Body of pancreas (tissue), 4 donors: ENCODE results near the gene PIP5KL1. TPM values are rescaled to one million over a fixed set of nuclear protein-coding genes. Genes with fewer than 3 reads are reported as not detected.

Experiments used
- ATAC-seq: fragments of 150-250 bp; one replicate; pipeline ENCODE4 v1.9.1; 2016
- DNase-seq, 4 donors: peaks; one replicate each; pipeline ENCODE4 v3.0.0-alpha.2; 2019
- H3K27ac ChIP-seq, 4 donors: fragments of 200-600 bp; sonication (generic); 1 replicate in 3 of 4; 2 replicates in 1 of 4; pipeline versions ENCODE4 v1.5.1 to v1.6.1; 2016 to 2019; ENCODE audit warnings: mild to moderate bottlenecking in 1 of 4, mixed read lengths in 1 of 4, moderate library complexity in 1 of 4
- H3K27me3 ChIP-seq, 2 donors: fragments of 200-600 bp; sonication (generic); one replicate each; pipeline ENCODE4 v1.6.0; 2016; ENCODE audit warnings: mild to moderate bottlenecking in 1 of 2
- H3K36me3 ChIP-seq, 2 donors: fragments of 200-600 bp; sonication (generic); replicated peaks in 1 of 2; 2 replicates each; pipeline ENCODE4 v1.5.1; 2016; ENCODE audit warnings: low read depth in 2 of 2; ENCODE audit not compliant: insufficient read depth in 1 of 2
- H3K4me1 ChIP-seq: fragments of 200-600 bp; sonication (generic); one replicate; pipeline ENCODE4 v1.6.0; 2016
- H3K4me3 ChIP-seq, 2 donors: fragments of 200-600 bp; sonication (generic); 1 replicate in 1 of 2; 2 replicates in 1 of 2; pipeline ENCODE4 v1.5.1; 2016 to 2019
- H3K9me3 ChIP-seq, 3 donors: fragments of 200-600 bp; sonication (generic); 1 replicate in 2 of 3; 2 replicates in 1 of 3; pipeline ENCODE4 v1.5.1; 2016
- POLR2A ChIP-seq, 3 donors: fragments of 450-650 bp; IDR thresholded peaks; one replicate each; pipeline ENCODE4 v1.6.1; 2016; ENCODE audit warnings: antibody characterized with exemption in 3 of 3, mild to moderate bottlenecking in 2 of 3
- WGBS, 2 donors: methylation state at CpG; one replicate each; pipeline ENCODE4 v1.1.5; 2017; 5-methylcytosine and 5-hydroxymethylcytosine counted together
- intact Hi-C: fragments of 100-400 bp; cut with DNase I; formaldehyde crosslinking; loops from one replicate; pipeline ENCODE4 v1.15.1; 2023
- total RNA-seq, 2 donors: library from RNA; depleted of rRNA; stranded (reverse); fragments of >200 nt; gene quantifications; one replicate each; pipeline ENCODE4 v1.1.0, GENCODE V29; 2016
- TF ChIP-seq, protein P1 (sequence below), 7 experiments: fragments of 450-650 bp in 4 of 7; fragments of 200-600 bp in 3 of 7; sonication (generic) in 3 of 7; IDR thresholded peaks; one replicate each; pipeline ENCODE4 v1.5.1; 2016 to 2019; ENCODE audit warnings: antibody characterized with exemption in 7 of 7

PIP5KL1 gene
- total RNA-seq, 2 donors from 2014 or later: 1.3 to 2.6 TPM

DNA sequence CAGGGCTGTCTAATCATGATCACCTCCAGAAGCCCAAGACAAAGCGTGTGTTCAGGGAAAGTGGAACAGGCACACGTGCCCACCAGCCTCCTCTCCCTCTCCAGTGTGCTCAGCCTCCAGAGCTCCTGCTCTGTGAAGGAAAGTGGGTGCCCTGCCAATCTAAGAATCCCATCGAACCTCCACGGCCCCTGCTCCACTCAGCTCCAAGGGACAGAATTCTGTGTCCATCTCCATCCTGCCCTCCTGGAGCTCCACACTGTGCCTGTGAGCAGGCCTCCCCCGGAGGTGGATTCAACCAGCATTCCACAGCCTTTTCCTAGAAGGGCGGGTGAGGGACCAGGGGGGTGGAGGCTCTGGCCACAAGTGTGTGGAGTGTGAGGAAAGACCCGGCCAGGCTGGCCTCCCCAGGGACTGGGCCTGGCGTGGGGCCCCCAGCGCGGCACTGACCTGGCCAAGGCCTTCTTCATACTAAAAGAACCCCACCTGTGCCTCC, 44.2 kb upstream of the PIP5KL1 start:
- no peaks in the 10 kb centered on the region for H3K9me3 ChIP-seq
- no peak for ATAC-seq
- no peak overlapping the region for H3K4me3 ChIP-seq
- WGBS, 2 donors: 39 to 53% methylated on average over 4 to 10 of the region's 10 CpGs
- no peaks in the 10 kb centered on the region for H3K27me3 ChIP-seq
- H3K27ac ChIP-seq: peak overlapping the region; percentile 52 to 97 (median 88)
- TF ChIP-seq, protein P1, sequence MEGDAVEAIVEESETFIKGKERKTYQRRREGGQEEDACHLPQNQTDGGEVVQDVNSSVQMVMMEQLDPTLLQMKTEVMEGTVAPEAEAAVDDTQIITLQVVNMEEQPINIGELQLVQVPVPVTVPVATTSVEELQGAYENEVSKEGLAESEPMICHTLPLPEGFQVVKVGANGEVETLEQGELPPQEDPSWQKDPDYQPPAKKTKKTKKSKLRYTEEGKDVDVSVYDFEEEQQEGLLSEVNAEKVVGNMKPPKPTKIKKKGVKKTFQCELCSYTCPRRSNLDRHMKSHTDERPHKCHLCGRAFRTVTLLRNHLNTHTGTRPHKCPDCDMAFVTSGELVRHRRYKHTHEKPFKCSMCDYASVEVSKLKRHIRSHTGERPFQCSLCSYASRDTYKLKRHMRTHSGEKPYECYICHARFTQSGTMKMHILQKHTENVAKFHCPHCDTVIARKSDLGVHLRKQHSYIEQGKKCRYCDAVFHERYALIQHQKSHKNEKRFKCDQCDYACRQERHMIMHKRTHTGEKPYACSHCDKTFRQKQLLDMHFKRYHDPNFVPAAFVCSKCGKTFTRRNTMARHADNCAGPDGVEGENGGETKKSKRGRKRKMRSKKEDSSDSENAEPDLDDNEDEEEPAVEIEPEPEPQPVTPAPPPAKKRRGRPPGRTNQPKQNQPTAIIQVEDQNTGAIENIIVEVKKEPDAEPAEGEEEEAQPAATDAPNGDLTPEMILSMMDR (IDR thresholded peaks at IDR 0.05): no peak
- TF ChIP-seq POLR2A (IDR thresholded peaks at IDR 0.05): peak in 1 of 3 donors; percentile 10
- intact Hi-C loops: no loop called here
- H3K36me3 ChIP-seq: no peaks in the 10 kb centered on the region
- peaks cover 94% of the 10 kb centered on the region for H3K4me1 ChIP-seq
- DNase-seq: peak; percentile 39 to 52 (median 45)

DNA sequence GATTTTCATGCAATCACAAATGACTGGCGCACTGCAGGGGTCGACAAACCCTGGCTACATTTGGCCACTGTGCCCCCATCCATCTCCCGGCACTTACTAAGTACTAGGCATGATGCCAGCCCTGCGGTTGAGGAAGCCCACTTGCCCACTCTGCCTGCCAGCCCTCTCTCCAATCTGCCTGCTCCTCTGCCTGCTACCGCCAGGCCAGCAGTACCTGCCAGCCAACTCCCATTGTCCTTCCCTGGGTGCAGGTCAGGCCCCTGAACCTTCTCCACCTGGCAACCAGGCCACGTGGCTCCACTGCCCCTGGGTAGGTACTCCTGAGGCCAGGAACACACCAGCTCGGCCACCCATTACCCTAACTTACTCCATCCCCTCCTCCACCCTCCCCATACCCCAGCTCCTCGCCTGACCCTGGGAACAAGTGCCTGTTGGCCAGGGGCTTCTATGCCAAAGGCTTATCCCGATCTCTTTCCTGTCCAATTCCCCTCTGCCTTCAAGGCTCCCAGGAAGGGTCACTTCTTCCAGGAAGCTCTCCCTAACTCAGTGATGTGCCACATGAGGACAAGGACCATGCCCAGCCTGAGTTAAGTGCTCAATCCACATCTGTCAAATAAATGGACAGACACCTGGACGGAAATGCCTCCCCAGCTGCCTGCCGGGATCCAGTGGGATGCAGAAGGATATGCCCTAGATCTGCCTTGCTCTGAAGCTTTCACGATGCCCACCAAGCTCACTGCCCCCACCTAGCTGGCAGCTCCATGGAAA, 43.6 kb upstream of the PIP5KL1 start:
- H3K27ac ChIP-seq: peak overlapping the region; percentile 80 to 97 (median 88)
- intact Hi-C loops: no loop called here
- 29 to 32% methylated on average over 10 to 12 of the region's 12 CpGs for WGBS, 2 donors
- DNase-seq (peak in 3 of 4 donors; percentile 32 to 41 (median 35)), ATAC-seq (no peak)
- TF ChIP-seq POLR2A (IDR thresholded peaks at IDR 0.05): peak in 1 of 3 donors; percentile 3
- TF ChIP-seq, protein P1 (IDR thresholded peaks at IDR 0.05): no peak
- no peaks in the 10 kb centered on the region for H3K9me3 ChIP-seq
- H3K27me3 ChIP-seq: no peaks in the 10 kb centered on the region
- H3K4me1 ChIP-seq: peaks cover 99% of the 10 kb centered on the region
- no peak overlapping the region for H3K4me3 ChIP-seq
- no peaks in the 10 kb centered on the region for H3K36me3 ChIP-seq

DNA sequence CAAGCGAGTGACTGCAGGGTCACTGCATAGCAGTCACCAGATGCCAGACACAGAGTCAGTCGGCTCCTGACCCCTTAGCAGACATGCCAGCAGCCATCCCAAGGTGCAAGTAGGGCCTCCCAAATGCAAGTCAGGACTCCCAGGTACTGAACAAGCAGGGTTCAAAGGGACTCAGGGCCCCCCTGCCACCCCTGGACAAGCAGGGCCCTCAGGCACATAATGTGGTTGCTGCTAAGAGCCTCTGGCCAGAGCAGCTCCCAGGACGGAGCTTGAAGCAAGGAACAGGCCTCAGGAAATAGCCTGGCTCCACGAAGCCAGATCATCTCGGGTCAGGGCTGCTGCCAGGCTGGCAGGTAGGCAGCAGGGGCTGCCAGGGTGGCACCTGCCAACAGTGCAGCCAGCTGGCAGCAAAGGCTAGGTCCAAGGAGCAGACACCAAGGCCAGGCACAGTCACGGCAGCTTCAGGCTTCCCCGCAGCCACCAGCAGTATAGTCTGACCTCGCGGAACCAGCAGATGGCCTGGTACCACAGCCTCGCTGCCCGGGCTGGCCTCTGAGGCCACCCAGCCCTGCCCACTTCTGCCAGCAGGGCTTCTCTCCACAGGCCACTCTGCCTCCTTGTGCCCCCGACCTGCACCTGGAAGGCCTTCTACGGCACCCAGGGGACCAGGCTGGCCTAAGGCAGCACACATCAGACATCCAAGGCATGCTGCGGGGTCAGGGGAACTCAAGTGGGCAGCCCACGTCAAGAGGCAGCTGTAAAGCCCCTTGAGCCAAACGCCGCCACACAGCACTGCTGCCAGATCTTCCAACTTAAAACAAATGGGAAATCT, 42.8 kb upstream of the PIP5KL1 start:
- intact Hi-C loops: no loop called here
- Histone ChIP-seq H3K27ac (peak overlapping the region; percentile 80 to 97 (median 88)), H3K27me3 (no peaks in the 10 kb centered on the region), H3K9me3 (no peaks in the 10 kb centered on the region), H3K4me3 (no peak overlapping the region), H3K36me3 (no peaks in the 10 kb centered on the region), H3K4me1 (peaks cover 99% of the 10 kb centered on the region)
- ATAC-seq: peak; percentile 85
- peak in 2 of 3 donors; percentile 68 to 74 for TF ChIP-seq POLR2A (IDR thresholded peaks at IDR 0.05)
- TF ChIP-seq, protein P1 (IDR thresholded peaks at IDR 0.05): peak in 5 of 7 experiments; percentile 12 to 58 (median 54)
- peak; percentile 93 to 98 (median 97) for DNase-seq
- 20 to 23% methylated on average over 8 to 17 of the region's 17 CpGs for WGBS, 2 donors

DNA sequence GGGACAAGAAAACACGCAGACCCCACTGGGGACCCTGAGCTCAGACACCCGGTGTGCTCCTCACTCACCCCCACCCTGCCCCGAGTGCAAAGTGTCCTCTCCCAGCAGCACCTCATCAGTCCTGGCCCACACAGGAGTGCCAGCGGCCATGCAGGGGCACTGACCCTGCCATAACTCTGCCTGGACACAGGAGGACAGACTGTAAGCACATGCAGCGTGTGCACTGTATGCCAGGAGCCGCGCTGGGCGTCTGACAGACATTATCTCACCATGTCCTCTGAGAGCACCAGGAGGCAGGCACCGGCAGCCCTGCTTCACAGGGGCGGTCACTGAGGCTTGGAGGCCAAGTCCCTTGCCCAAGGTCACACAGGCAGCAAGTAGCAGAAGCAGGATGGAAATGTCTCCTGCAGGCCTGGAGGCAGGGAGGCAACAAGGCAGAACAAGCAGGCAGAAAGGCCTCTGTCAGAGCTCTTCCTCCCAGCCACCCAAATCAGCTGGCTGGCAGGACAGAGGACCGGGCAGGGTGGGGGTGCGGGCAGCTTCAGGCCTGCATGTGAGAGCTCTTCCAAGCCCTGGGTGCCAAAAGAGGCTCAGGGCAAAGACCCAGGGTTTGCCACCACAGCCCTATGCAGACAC, 41.8 kb upstream of the PIP5KL1 start:
- no peaks in the 10 kb centered on the region for H3K9me3 ChIP-seq
- intact Hi-C loops: no loop called here
- no peak for TF ChIP-seq POLR2A (IDR thresholded peaks at IDR 0.05)
- TF ChIP-seq, protein P1 (IDR thresholded peaks at IDR 0.05): no peak
- H3K4me1 ChIP-seq: peaks cover 99% of the 10 kb centered on the region
- H3K27me3 ChIP-seq: no peaks in the 10 kb centered on the region
- H3K27ac ChIP-seq: peak overlapping the region; percentile 80 to 97 (median 88)
- DNase-seq (peak in 3 of 4 donors; percentile 38 to 55 (median 51)), ATAC-seq (no peak)
- WGBS, 2 donors: 45% methylated on average over 12 of the region's 12 CpGs; no CpG with 5 or more reads in 1 of the 2 donors
- H3K4me3 ChIP-seq: no peak overlapping the region
- H3K36me3 ChIP-seq: no peaks in the 10 kb centered on the region
